NCI-H748 (cell line): ENCODE measurements around the gene PPP1R1B.
A peak's percentile ranks its signal among the peaks of the same experiment; 100 is the strongest.
"Not testable (repeated sequence)": the region's sequence is repeated elsewhere in the genome, so short reads cannot be mapped to it uniquely, and the experiment has no call there.

Experiments used
- DNase-seq: peaks from one replicate; lab custom pipeline; 2025; ENCODE audit not compliant: unreplicated experiment; lab: John Stamatoyannopoulos, UW

The PPP1R1B gene

GRCh38 chr17:39626171-39627046 lies at the start of gene PPP1R1B:
TSS of gene PPP1R1B (plus strand) at chr17:39626952. CDS start at chr17:39627393, 441 bp downstream.
- DNase-seq, result no peak

- DNase-seq, result no peak
These were observed 48.5 kb upstream of the PPP1R1B start for GRCh38 chr17:39578272-39578671.

- DNase-seq, result peak; percentile 43
These were observed 47.3 kb upstream of the PPP1R1B start for GRCh38 chr17:39579318-39580081.

- no peak for DNase-seq
These were observed 46.7 kb upstream of the PPP1R1B start for GRCh38 chr17:39580082-39580468.

- DNase-seq, result no peak
These were observed 45.5 kb upstream of the PPP1R1B start for GRCh38 chr17:39581071-39581758.

GRCh38 chr17:39581759-39582085 lies 45.0 kb upstream of the PPP1R1B start:
- no peak for DNase-seq

GRCh38 chr17:39582658-39583057 lies 44.1 kb upstream of the PPP1R1B start:
- no peak for DNase-seq

GRCh38 chr17:39590180-39590579 lies 36.6 kb upstream of the PPP1R1B start:
- not testable (repeated sequence) for DNase-seq

GRCh38 chr17:39591958-39592954 lies 34.5 kb upstream of the PPP1R1B start:
- peak; percentile 16 for DNase-seq

- DNase-seq, result no peak
These were observed 33.4 kb upstream of the PPP1R1B start for GRCh38 chr17:39593371-39593770.

GRCh38 chr17:39595294-39595693 lies 31.5 kb upstream of the PPP1R1B start:
- DNase-seq, result no peak

- no peak for DNase-seq
These were observed 30.7 kb upstream of the PPP1R1B start for GRCh38 chr17:39595928-39596510.

- DNase-seq, result no peak
These were observed 30.0 kb upstream of the PPP1R1B start for GRCh38 chr17:39596543-39597267.

GRCh38 chr17:39597372-39598046 lies 29.2 kb upstream of the PPP1R1B start:
- peak; percentile 21 for DNase-seq

- peak; percentile 27 for DNase-seq
These were observed 28.7 kb upstream of the PPP1R1B start for GRCh38 chr17:39598047-39598481.

GRCh38 chr17:39598630-39599003 lies 28.1 kb upstream of the PPP1R1B start:
- DNase-seq, result no peak

- no peak for DNase-seq
These were observed 27.6 kb upstream of the PPP1R1B start for GRCh38 chr17:39599004-39599664.

GRCh38 chr17:39599665-39600231 lies 27.0 kb upstream of the PPP1R1B start:
- no peak for DNase-seq
